SK-N-SH (cell line): ENCODE measurements around the gene C5orf63. TPM values are rescaled to one million over a fixed set of nuclear protein-coding genes. Genes with fewer than 3 reads are reported as not detected.

Experiments used
- CTCF ChIA-PET: fragments of 300-600, 350-600 bp; formaldehyde crosslinking; extraction: SDS; loops from one replicate; lab custom pipeline; 2021; lab: Yijun Ruan, JAX
- POLR2A ChIA-PET: fragments of 350-600 bp; sonication (Branson Sonifier 250); formaldehyde crosslinking; extraction: SDS; loops from one replicate; lab custom pipeline; 2020; ENCODE audit warnings: antibody characterized with exemption, inconsistent platforms; lab: Yijun Ruan, JAX
- DNase-seq: peaks from one replicate; pipeline ENCODE4 v3.0.0; 2012
- H2AFZ ChIP-seq: fragments of 200-600 bp; sonication (generic); 2 replicates; pipeline ENCODE4 v1.8.1; 2016; ENCODE audit warnings: antibody characterized with exemption, mild to moderate bottlenecking, low read depth
- H3F3A ChIP-seq: fragments of 200-600 bp; sonication (generic); replicated peaks from 2 replicates; pipeline ENCODE3; 2016; ENCODE audit warnings: antibody characterized with exemption, mild to moderate bottlenecking; ENCODE audit not compliant: insufficient read depth
- H3K27ac ChIP-seq, 2 experiments: fragments of 200-500 bp in 1 of 2; fragments of 200-600 bp in 1 of 2; sonication (Bioruptor generic) in 1 of 2; sonication (generic), shearing (Covaris generic) in 1 of 2; 2 replicates each; pipeline versions ENCODE4 v1.5.1 to v1.6.1; 2014 to 2016; ENCODE audit warnings: low read depth in 2 of 2, inconsistent platforms in 1 of 2, low read length in 1 of 2, mild to moderate bottlenecking in 1 of 2, mixed read lengths in 1 of 2
- H3K27me3 ChIP-seq: fragments of 200-600 bp; sonication (generic), shearing (Covaris generic); 2 replicates; pipeline ENCODE4 v1.6.1; 2016; ENCODE audit warnings: mixed run types; ENCODE audit not compliant: insufficient read depth
- H3K36me3 ChIP-seq, 2 experiments: fragments of 200-500 bp in 1 of 2; fragments of 200-600 bp in 1 of 2; sonication (Bioruptor generic) in 1 of 2; sonication (generic) in 1 of 2; replicated peaks in 1 of 2; 2 replicates each; pipeline versions ENCODE3 to v1.5.1; 2014 to 2016; ENCODE audit warnings: low read length in 1 of 2, mild to moderate bottlenecking in 1 of 2; ENCODE audit not compliant: insufficient read depth in 2 of 2, control insufficient read depth in 1 of 2
- H3K4me1 ChIP-seq, 2 experiments: fragments of 200-500 bp in 1 of 2; fragments of 200-600 bp in 1 of 2; sonication (Bioruptor generic) in 1 of 2; sonication (generic), shearing (Covaris generic) in 1 of 2; 2 replicates each; pipeline versions ENCODE4 v1.5.1 to v1.6.1; 2014 to 2016; ENCODE audit warnings: low read depth in 1 of 2, low read length in 1 of 2, mixed run types in 1 of 2; ENCODE audit not compliant: insufficient read depth in 2 of 2, control insufficient read depth in 1 of 2
- H3K4me2 ChIP-seq: fragments of 200-600 bp; sonication (generic), shearing (Covaris generic); 2 replicates; pipeline ENCODE4 v1.6.1; 2017; ENCODE audit warnings: mixed run types
- H3K4me3 ChIP-seq, 2 experiments: fragments of 200-500 bp in 1 of 2; fragments of 200-600 bp in 1 of 2; sonication (Bioruptor generic) in 1 of 2; sonication (generic), shearing (Covaris generic) in 1 of 2; 2 replicates each; pipeline versions ENCODE4 v1.5.1 to v1.8.1; 2014 to 2016; ENCODE audit warnings: low read depth in 2 of 2, inconsistent platforms in 1 of 2, low read length in 1 of 2, mild to moderate bottlenecking in 1 of 2, mixed read lengths in 1 of 2, moderate library complexity in 1 of 2
- H3K79me2 ChIP-seq: fragments of 200-600 bp; sonication (generic); 2 replicates; pipeline ENCODE4 v1.8.1; 2017; ENCODE audit warnings: mild to moderate bottlenecking; ENCODE audit not compliant: insufficient read depth
- H3K9ac ChIP-seq: fragments of 200-600 bp; sonication (generic); 2 replicates; pipeline ENCODE4 v1.6.1; 2017; ENCODE audit warnings: mixed run types
- H3K9me2 ChIP-seq: fragments of 200-600 bp; sonication (generic); 2 replicates; pipeline ENCODE4 v1.6.1; 2017; ENCODE audit warnings: mixed run types
- H3K9me3 ChIP-seq: fragments of 200-600 bp; sonication (generic); 2 replicates; pipeline ENCODE4 v1.6.1; 2017; ENCODE audit warnings: mixed run types, mild to moderate bottlenecking, moderate library complexity
- H4K20me1 ChIP-seq: fragments of 200-600 bp; sonication (generic); 2 replicates; pipeline ENCODE4 v1.6.1; 2017; ENCODE audit warnings: mild to moderate bottlenecking, mixed run types; ENCODE audit not compliant: insufficient read depth
- ELF1 ChIP-seq: IDR thresholded peaks from 2 replicates; pipeline ENCODE4 v1.4.0; 2012
- FOSL2 ChIP-seq: IDR thresholded peaks from 2 replicates; pipeline ENCODE4 v1.4.0; 2012; ENCODE audit warnings: low read depth, mild to moderate bottlenecking, moderate library complexity, borderline replicate concordance
- FOXJ3 ChIP-seq: sonication (generic); formaldehyde crosslinking; IDR thresholded peaks from 2 replicates; pipeline ENCODE4 v1.5.1; 2020; ENCODE audit warnings: mild to moderate bottlenecking, missing genetic modification reagents
- FOXM1 ChIP-seq: IDR thresholded peaks from 2 replicates; pipeline ENCODE4 v1.4.0; 2012; ENCODE audit warnings: low read depth, mild to moderate bottlenecking
- GATA2 ChIP-seq: sonication (generic); formaldehyde crosslinking; IDR thresholded peaks from 2 replicates; pipeline ENCODE4 v1.5.0; 2020; ENCODE audit warnings: mild to moderate bottlenecking, missing genetic modification reagents
- MEF2A ChIP-seq: IDR thresholded peaks from 2 replicates; pipeline ENCODE4 v1.4.0; 2012; ENCODE audit warnings: low read depth, borderline replicate concordance
- MXI1 ChIP-seq: IDR thresholded peaks from 2 replicates; pipeline ENCODE4 v1.6.1; 2012; ENCODE audit warnings: mild to moderate bottlenecking, low read depth, low read length, improper control_type of control experiment
- NFIC ChIP-seq: IDR thresholded peaks from 2 replicates; pipeline ENCODE4 v1.4.0; 2012; ENCODE audit warnings: borderline replicate concordance
- NRF1 ChIP-seq: IDR thresholded peaks from 2 replicates; pipeline ENCODE4 v1.6.1; 2012; ENCODE audit warnings: low read depth, mild to moderate bottlenecking, low read length
- POLR2AphosphoS5 ChIP-seq: IDR thresholded peaks from 2 replicates; pipeline ENCODE4 v1.6.1; 2012; ENCODE audit warnings: low read depth, low read length
- RAD21 ChIP-seq: IDR thresholded peaks from 2 replicates; pipeline ENCODE4 v1.6.1; 2012; ENCODE audit warnings: mild to moderate bottlenecking, low read length
- RXRA ChIP-seq: IDR thresholded peaks from 2 replicates; pipeline ENCODE4 v1.4.0; 2012; ENCODE audit warnings: low read depth, mild to moderate bottlenecking, borderline replicate concordance
- SMC3 ChIP-seq: IDR thresholded peaks from 2 replicates; pipeline ENCODE4 v1.6.1; 2012; ENCODE audit warnings: low read depth, low read length, improper control_type of control experiment
- TAF1 ChIP-seq: IDR thresholded peaks from 2 replicates; pipeline ENCODE4 v1.6.1; 2012; ENCODE audit warnings: low read depth, mild to moderate bottlenecking, low read length, moderate library complexity, borderline replicate concordance
- TCF12 ChIP-seq: IDR thresholded peaks from 2 replicates; pipeline ENCODE4 v1.4.0; 2012
- TEAD4 ChIP-seq: IDR thresholded peaks from 2 replicates; pipeline ENCODE4 v1.4.0; 2012; ENCODE audit warnings: mild to moderate bottlenecking, borderline replicate concordance; ENCODE audit not compliant: insufficient read depth
- YY1 ChIP-seq: IDR thresholded peaks from 2 replicates; pipeline ENCODE4 v1.4.0; 2012; ENCODE audit warnings: low read depth, mild to moderate bottlenecking
- WGBS: methylation state at CpG from one replicate; pipeline ENCODE4 v1.1.6; 2017; ENCODE audit warnings: low lambda C conversion rate; 5-methylcytosine and 5-hydroxymethylcytosine counted together
- polyA plus RNA-seq, 3 experiments: library from polyadenylated mRNA; depleted of rRNA; stranded (reverse); fragments of >200 nt; gene quantifications; 2 replicates each; pipeline ENCODE4 v1.2.3, GENCODE V29; 2012
- TF ChIP-seq, protein P1 (sequence below): IDR thresholded peaks from 2 replicates; pipeline ENCODE4 v1.4.0; 2012; ENCODE audit warnings: low read depth
- TF ChIP-seq, protein P2 (sequence below): IDR thresholded peaks from 2 replicates; pipeline ENCODE4; 2012
- TF ChIP-seq, protein P3 (sequence below): IDR thresholded peaks from 2 replicates; pipeline ENCODE4 v1.6.1; 2012; ENCODE audit warnings: mild to moderate bottlenecking, low read depth, low read length, moderate library complexity

C5orf63 gene
- polyA plus RNA-seq, 1 of the 3 experiments (the other 2 are of a cell fraction), result 3.6 TPM

DNA sequence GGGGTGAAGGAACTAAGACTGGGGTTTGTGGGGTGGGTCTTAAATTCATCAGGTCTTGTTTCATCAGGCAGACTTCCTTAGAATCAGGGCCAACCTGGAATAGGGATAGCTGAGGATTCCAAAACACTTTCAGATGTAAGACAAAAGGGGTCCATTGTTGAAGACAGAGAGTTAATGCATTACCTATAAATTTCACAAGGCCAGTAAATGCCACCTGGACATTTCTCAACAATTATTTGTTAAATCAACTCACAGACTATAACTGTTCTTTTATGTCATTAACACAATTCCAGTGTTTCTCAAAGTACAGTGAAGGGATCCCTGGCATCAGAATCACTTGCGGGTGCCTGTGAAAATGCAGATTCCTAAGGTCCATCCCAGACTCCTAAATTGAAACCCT lies 45.8 kb downstream of the C5orf63 start:
- no peaks in the 10 kb centered on the region for H3K9me3 ChIP-seq
- no peaks in the 10 kb centered on the region for H3K36me3 ChIP-seq
- H3K9ac ChIP-seq, result no peak overlapping the region
- H4K20me1 ChIP-seq, result no peaks in the 10 kb centered on the region
- ChIA-PET CTCF (interaction anchor here (0.8 kb wide), 1 partner anchor 25 kb away, joined by 3 read pairs; no protein-coding TSS in a partner anchor), POLR2A (no interaction called here)
- no peaks in the 10 kb centered on the region for H3K27me3 ChIP-seq
- H3K4me3 ChIP-seq, result no peak overlapping the region
- no peaks in the 10 kb centered on the region for H3K9me2 ChIP-seq
- H3K79me2 ChIP-seq, result peaks cover 55% of the 10 kb centered on the region
- no peaks in the 10 kb centered on the region for H3F3A ChIP-seq
- TF ChIP-seq RAD21, result no peak
- TF ChIP-seq, protein P1, sequence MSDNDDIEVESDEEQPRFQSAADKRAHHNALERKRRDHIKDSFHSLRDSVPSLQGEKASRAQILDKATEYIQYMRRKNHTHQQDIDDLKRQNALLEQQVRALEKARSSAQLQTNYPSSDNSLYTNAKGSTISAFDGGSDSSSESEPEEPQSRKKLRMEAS, result no peak
- TF ChIP-seq FOXJ3 (CRISPR knock-in tag), result no peak
- TF ChIP-seq RXRA, result no peak
- TF ChIP-seq MEF2A, result no peak
- H2AFZ ChIP-seq, result no peak overlapping the region
- H3K4me2 ChIP-seq, result 0 out of 2 replicates have a peak overlapping the region, but pooled peaks have one; percentile 11
- WGBS, result 100% methylated on average over 1 of the region's 1 CpG
- H3K4me1 ChIP-seq, result peaks cover 8 to 9% of the 10 kb centered on the region in 2 experiments; a peak in 3 of 4 replicates
- no peak for DNase-seq
- H3K27ac ChIP-seq, result no peak overlapping the region

DNA sequence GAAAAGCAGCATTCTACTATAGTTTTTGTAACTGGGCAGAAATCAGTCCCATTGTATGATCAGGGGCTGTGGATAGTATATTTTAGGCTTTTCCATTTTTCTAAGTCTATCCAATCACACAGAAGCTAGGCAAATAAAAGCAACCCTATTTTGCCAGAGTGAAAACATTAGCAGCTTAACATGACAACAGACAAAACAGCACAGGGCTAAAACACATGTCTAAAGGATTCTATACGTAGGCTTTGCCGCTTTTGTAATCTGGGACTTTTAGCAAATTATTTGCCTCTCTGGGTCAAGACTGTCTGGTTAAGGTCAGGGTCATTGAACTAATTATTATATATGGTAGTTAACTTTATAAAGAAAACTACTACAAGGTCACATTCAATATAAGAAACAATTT lies 47.1 kb downstream of the C5orf63 start:
- Histone ChIP-seq H3K4me2 (no peak overlapping the region), H3K27ac (no peak overlapping the region; a peak in 1 of 4 replicates), H3F3A (no peaks in the 10 kb centered on the region), H3K79me2 (peaks cover 66% of the 10 kb centered on the region), H3K27me3 (no peaks in the 10 kb centered on the region), H3K4me1 (peaks cover 6 to 8% of the 10 kb centered on the region in 2 experiments; a peak in 3 of 4 replicates), H3K9me3 (no peaks in the 10 kb centered on the region), H3K9ac (no peak overlapping the region), H3K36me3 (no peaks in the 10 kb centered on the region), H2AFZ (no peak overlapping the region), H4K20me1 (no peaks in the 10 kb centered on the region), H3K4me3 (no peak overlapping the region), H3K9me2 (no peaks in the 10 kb centered on the region)
- whole genome bisulfite sequencing, result 98% methylated on average over 2 of the region's 2 CpGs
- no peak for DNase-seq
- ChIA-PET CTCF (interaction anchor here (1.5 kb wide), 1 partner anchor 229 kb away, joined by 3 read pairs; no protein-coding TSS in a partner anchor), POLR2A (no interaction called here)
- no peak for TF ChIP-seq TAF1
- TF ChIP-seq YY1, result no peak

DNA sequence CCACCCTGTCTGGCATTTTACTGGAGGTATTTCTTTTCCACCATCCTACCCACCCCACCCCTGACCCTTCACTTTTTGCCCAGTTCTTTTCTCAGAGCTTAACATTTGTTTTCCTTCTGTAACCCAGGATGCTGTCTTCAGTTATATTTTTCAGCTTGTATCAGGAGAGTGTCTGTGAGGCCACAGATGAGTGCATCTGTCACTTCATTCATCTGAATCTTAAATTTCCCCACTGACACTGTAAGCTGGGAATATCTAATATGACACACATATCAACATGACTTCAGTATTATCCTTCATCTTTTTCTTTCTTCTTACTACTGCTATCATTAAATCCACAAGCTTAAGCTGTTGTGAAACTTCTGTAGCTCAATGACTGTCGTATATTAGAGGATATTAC lies 47.8 kb downstream of the C5orf63 start:
- no peak overlapping the region for H3K9ac ChIP-seq
- peaks cover 70% of the 10 kb centered on the region for H3K79me2 ChIP-seq
- no peaks in the 10 kb centered on the region for H3F3A ChIP-seq
- H3K9me3 ChIP-seq, result no peaks in the 10 kb centered on the region
- H3K4me2 ChIP-seq, result no peak overlapping the region
- ChIA-PET POLR2A (no interaction called here), CTCF (interaction anchor here (0.7 to 1.5 kb wide), 2 partner anchors 11 to 230 kb away, joined by 3 to 4 read pairs; no protein-coding TSS in a partner anchor)
- no peak overlapping the region for H3K4me3 ChIP-seq
- DNase-seq, result no peak
- H3K4me1 ChIP-seq, result peaks cover 4 to 8% of the 10 kb centered on the region in 2 experiments; a peak in 3 of 4 replicates
- H3K27ac ChIP-seq, result no peak overlapping the region
- 86% methylated on average over 1 of the region's 1 CpG for WGBS
- H3K9me2 ChIP-seq, result no peaks in the 10 kb centered on the region
- no peaks in the 10 kb centered on the region for H3K27me3 ChIP-seq
- H3K36me3 ChIP-seq, result no peaks in the 10 kb centered on the region
- TF ChIP-seq, protein P2, sequence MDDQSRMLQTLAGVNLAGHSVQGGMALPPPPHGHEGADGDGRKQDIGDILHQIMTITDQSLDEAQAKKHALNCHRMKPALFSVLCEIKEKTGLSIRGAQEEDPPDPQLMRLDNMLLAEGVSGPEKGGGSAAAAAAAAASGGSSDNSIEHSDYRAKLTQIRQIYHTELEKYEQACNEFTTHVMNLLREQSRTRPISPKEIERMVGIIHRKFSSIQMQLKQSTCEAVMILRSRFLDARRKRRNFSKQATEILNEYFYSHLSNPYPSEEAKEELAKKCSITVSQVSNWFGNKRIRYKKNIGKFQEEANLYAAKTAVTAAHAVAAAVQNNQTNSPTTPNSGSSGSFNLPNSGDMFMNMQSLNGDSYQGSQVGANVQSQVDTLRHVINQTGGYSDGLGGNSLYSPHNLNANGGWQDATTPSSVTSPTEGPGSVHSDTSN, result no peak
- TF ChIP-seq ELF1 (no peak), TEAD4 (no peak), NFIC (no peak), RAD21 (no peak), TCF12 (no peak), SMC3 (no peak), FOXM1 (no peak), NRF1 (no peak), POLR2AphosphoS5 (no peak), FOSL2 (no peak), TAF1 (no peak), MXI1 (no peak), GATA2 (no peak)
- TF ChIP-seq, protein P3, sequence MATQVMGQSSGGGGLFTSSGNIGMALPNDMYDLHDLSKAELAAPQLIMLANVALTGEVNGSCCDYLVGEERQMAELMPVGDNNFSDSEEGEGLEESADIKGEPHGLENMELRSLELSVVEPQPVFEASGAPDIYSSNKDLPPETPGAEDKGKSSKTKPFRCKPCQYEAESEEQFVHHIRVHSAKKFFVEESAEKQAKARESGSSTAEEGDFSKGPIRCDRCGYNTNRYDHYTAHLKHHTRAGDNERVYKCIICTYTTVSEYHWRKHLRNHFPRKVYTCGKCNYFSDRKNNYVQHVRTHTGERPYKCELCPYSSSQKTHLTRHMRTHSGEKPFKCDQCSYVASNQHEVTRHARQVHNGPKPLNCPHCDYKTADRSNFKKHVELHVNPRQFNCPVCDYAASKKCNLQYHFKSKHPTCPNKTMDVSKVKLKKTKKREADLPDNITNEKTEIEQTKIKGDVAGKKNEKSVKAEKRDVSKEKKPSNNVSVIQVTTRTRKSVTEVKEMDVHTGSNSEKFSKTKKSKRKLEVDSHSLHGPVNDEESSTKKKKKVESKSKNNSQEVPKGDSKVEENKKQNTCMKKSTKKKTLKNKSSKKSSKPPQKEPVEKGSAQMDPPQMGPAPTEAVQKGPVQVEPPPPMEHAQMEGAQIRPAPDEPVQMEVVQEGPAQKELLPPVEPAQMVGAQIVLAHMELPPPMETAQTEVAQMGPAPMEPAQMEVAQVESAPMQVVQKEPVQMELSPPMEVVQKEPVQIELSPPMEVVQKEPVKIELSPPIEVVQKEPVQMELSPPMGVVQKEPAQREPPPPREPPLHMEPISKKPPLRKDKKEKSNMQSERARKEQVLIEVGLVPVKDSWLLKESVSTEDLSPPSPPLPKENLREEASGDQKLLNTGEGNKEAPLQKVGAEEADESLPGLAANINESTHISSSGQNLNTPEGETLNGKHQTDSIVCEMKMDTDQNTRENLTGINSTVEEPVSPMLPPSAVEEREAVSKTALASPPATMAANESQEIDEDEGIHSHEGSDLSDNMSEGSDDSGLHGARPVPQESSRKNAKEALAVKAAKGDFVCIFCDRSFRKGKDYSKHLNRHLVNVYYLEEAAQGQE, result no peak
- H4K20me1 ChIP-seq, result no peaks in the 10 kb centered on the region
- H2AFZ ChIP-seq, result no peak overlapping the region; the same call in 1 of the 2 replicates
